Spleen (tissue), 11 donors: Measurements from ENCODE around the gene HOTAIR. TPM values are rescaled to one million over a fixed set of nuclear protein-coding genes. Genes with fewer than 3 reads are reported as not detected.
A peak's percentile ranks its signal among the peaks of the same experiment; 100 is the strongest.

Source experiments
- DNase-seq: peaks from one replicate; pipeline ENCODE4 v3.0.0-alpha.2; 2020
- H3K27ac ChIP-seq, 8 donors: fragments of 200-600 bp; sonication (generic) in 7 of 8; 1 replicate in 4 of 8; 2 replicates in 4 of 8; pipeline versions ENCODE4 v1.5.0 to v1.8.0; 2016 to 2021; ENCODE audit warnings: inconsistent platforms in 4 of 8, mild to moderate bottlenecking in 4 of 8, moderate library complexity in 1 of 8
- H3K27me3 ChIP-seq, 7 donors: fragments of 200-600 bp; sonication (generic) in 6 of 7; replicated peaks in 1 of 7; 1 replicate in 4 of 7; 2 replicates in 3 of 7; pipeline versions ENCODE4 v1.5.0 to v1.8.0; 2016 to 2021; ENCODE audit warnings: inconsistent platforms in 3 of 7, mild to moderate bottlenecking in 1 of 7
- H3K36me3 ChIP-seq, 6 donors: fragments of 200-600 bp; sonication (generic) in 5 of 6; 1 replicate in 4 of 6; 2 replicates in 2 of 6; pipeline versions ENCODE4 v1.5.0 to v1.8.0; 2016 to 2021; ENCODE audit warnings: inconsistent platforms in 2 of 6
- H3K4me1 ChIP-seq, 6 donors: fragments of 200-600 bp; sonication (generic) in 5 of 6; 1 replicate in 3 of 6; 2 replicates in 3 of 6; pipeline versions ENCODE4 v1.5.0 to v1.8.0; 2016 to 2021; ENCODE audit warnings: inconsistent platforms in 3 of 6
- H3K4me3 ChIP-seq, 8 donors: fragments of 200-600 bp; sonication (generic) in 7 of 8; 1 replicate in 4 of 8; 2 replicates in 4 of 8; pipeline versions ENCODE4 v1.5.0 to v1.8.0; 2016 to 2021; ENCODE audit warnings: inconsistent platforms in 4 of 8, mild to moderate bottlenecking in 4 of 8, moderate library complexity in 2 of 8
- H3K9me3 ChIP-seq, 8 donors: fragments of 200-600 bp; sonication (generic) in 7 of 8; 1 replicate in 4 of 8; 2 replicates in 4 of 8; pipeline versions ENCODE4 v1.5.0 to v1.8.0; 2016 to 2021; ENCODE audit warnings: inconsistent platforms in 4 of 8
- CTCF ChIP-seq, 11 experiments: fragments of 200-600 bp in 7 of 11; fragments of 450-650 bp in 4 of 11; sonication (generic) in 4 of 11; IDR thresholded peaks in 8 of 11; conservative IDR thresholded peaks in 3 of 11; 1 replicate in 7 of 11; 2 replicates in 4 of 11; pipeline versions ENCODE4 v1.4.0 to v1.8.0; 2016 to 2021; ENCODE audit warnings: antibody characterized with exemption in 11 of 11, inconsistent platforms in 4 of 11, mild to moderate bottlenecking in 1 of 11
- POLR2A ChIP-seq, 3 donors: fragments of 450-650 bp; IDR thresholded peaks; one replicate each; pipeline ENCODE4 v1.5.1; 2017; ENCODE audit warnings: antibody characterized with exemption in 3 of 3, mild to moderate bottlenecking in 1 of 3
- POLR2AphosphoS5 ChIP-seq, 3 donors: sonication (generic); formaldehyde crosslinking; IDR thresholded peaks; one replicate each; pipeline ENCODE4 v1.5.1; 2017; ENCODE audit warnings: antibody characterized with exemption in 3 of 3
- WGBS, 5 donors: extraction: QIAGEN DNeasy Blood & Tissue Kit in 3 of 5; methylation state at CpG; one replicate each; pipeline versions ENCODE4 v1.1.5 to v1.1.7; 2013 to 2018; 5-methylcytosine and 5-hydroxymethylcytosine counted together
- intact Hi-C: fragments of 100-400 bp; cut with DNase I; formaldehyde crosslinking; loops from one replicate; pipeline ENCODE4 v1.15.0; 2023; ENCODE audit warnings: low total_unique reads
- polyA plus RNA-seq, 3 donors: library from polyadenylated mRNA; stranded (reverse); fragments of 200-250 nt; gene quantifications; one replicate each; pipeline ENCODE4 v1.2.1, GENCODE V29; 2013
- total RNA-seq, 7 donors: library from RNA; depleted of rRNA in 3 of 7; stranded (reverse); fragments of >200 nt in 3 of 7; fragmentation: NEBNext Ultra II Directional in 4 of 7; extraction: Animal tissue kit (Norgen Biotek cat#: 25700) in 4 of 7; gene quantifications; one replicate each; pipeline versions ENCODE4 v1.1.0 to v1.2.1, GENCODE V29; 2016 to 2021
- donor health status: healthy with polysubstance abuse.
- donor health status: DM: no; HTN: no; CAD: no; lungs with moderate emphysema.
- donor health status: DM: no; HTN: no; CAD: no.
- donor health status: Bipolar disorder and iron deficiency.
- donor health status: healthy.
- donor health status: DM: no; HTN: no; CAD: no.
- donor health status: DM: yes; HTN: yes; CAD: no.

Gene HOTAIR
- total and polyA plus RNA-seq, 10 donors = not detected

GRCh38 chr12:54002915-54003389, 28.2 kb upstream of the HOTAIR start:
- H3K4me1 ChIP-seq = peaks cover 6 to 46% (median 25%) of the 10 kb centered on the region in 6 donors
- H3K36me3 ChIP-seq = no peaks in the 10 kb centered on the region
- peaks cover 17 to 100% (median 98%) of the 10 kb centered on the region in 7 donors for H3K27me3 ChIP-seq
- WGBS, 5 donors = 21 to 35% (median 31%) methylated on average over 16 to 19 of the region's 19 CpGs
- no peak overlapping the region for H3K27ac ChIP-seq
- no peak for TF ChIP-seq POLR2AphosphoS5 (IDR thresholded peaks at IDR 0.05)
- TF ChIP-seq CTCF (IDR thresholded peaks at IDR 0.05 in 8 of 11, conservative IDR thresholded peaks at IDR 0.05 in 3 of 11) = no peak
- TF ChIP-seq POLR2A (IDR thresholded peaks at IDR 0.05) = no peak
- no peak for DNase-seq
- H3K9me3 ChIP-seq = no peaks in the 10 kb centered on the region
- no peak overlapping the region for H3K4me3 ChIP-seq
- intact Hi-C loops = loop anchor here (5.0 kb wide), 1 partner anchor 199 kb away; no protein-coding TSS in a partner anchor

GRCh38 chr12:54002278-54002914, 27.6 kb upstream of the HOTAIR start:
- Histone ChIP-seq H3K4me1 (peaks cover 6 to 48% (median 29%) of the 10 kb centered on the region in 6 donors), H3K27me3 (peaks cover 13 to 100% (median 98%) of the 10 kb centered on the region in 7 donors), H3K4me3 (no peak overlapping the region), H3K9me3 (no peaks in the 10 kb centered on the region), H3K27ac (no peak overlapping the region), H3K36me3 (no peaks in the 10 kb centered on the region)
- peak; percentile 43 for DNase-seq
- TF ChIP-seq POLR2AphosphoS5 (IDR thresholded peaks at IDR 0.05) (no peak), CTCF (IDR thresholded peaks at IDR 0.05 in 8 of 11, conservative IDR thresholded peaks at IDR 0.05 in 3 of 11) (no peak), POLR2A (IDR thresholded peaks at IDR 0.05) (no peak)
- WGBS, 5 donors = 16 to 29% (median 19%) methylated on average over 19 of the region's 19 CpGs
- intact Hi-C loops = loop anchor here (5.0 kb wide), 1 partner anchor 200 kb away; no protein-coding TSS in a partner anchor

GRCh38 chr12:54001283-54002187, 26.8 kb upstream of the HOTAIR start:
- no peak for TF ChIP-seq CTCF (IDR thresholded peaks at IDR 0.05 in 8 of 11, conservative IDR thresholded peaks at IDR 0.05 in 3 of 11)
- no peak for TF ChIP-seq POLR2AphosphoS5 (IDR thresholded peaks at IDR 0.05)
- no peak for TF ChIP-seq POLR2A (IDR thresholded peaks at IDR 0.05)
- WGBS, 5 donors = 23 to 30% (median 26%) methylated on average over 8 of the region's 8 CpGs
- Histone ChIP-seq H3K4me1 (peaks cover 6 to 48% (median 30%) of the 10 kb centered on the region in 6 donors), H3K36me3 (no peaks in the 10 kb centered on the region), H3K27me3 (peaks cover 13 to 100% (median 98%) of the 10 kb centered on the region in 7 donors), H3K27ac (no peak overlapping the region), H3K9me3 (no peaks in the 10 kb centered on the region), H3K4me3 (no peak overlapping the region)
- peak; percentile 24 for DNase-seq
- intact Hi-C loops = loop anchor here (5.0 kb wide), 1 partner anchor 201 kb away; no protein-coding TSS in a partner anchor
